Fibroblast of lung (primary cell): Measurements from ENCODE around the gene TSHZ2.

Experiments
- CTCF ChIP-seq, 2 donors: IDR thresholded peaks in 1 of 2; conservative IDR thresholded peaks in 1 of 2; 1 replicate in 1 of 2; 2 replicates in 1 of 2; pipeline ENCODE4 v1.5.1; 2011 to 2012; ENCODE audit warnings: low read length in 2 of 2, control low read depth in 1 of 2, inconsistent platforms in 1 of 2, low read depth in 1 of 2, mild to moderate bottlenecking in 1 of 2
- EZH2 ChIP-seq: IDR thresholded peaks from 2 replicates; pipeline ENCODE4 v1.5.1; 2012; ENCODE audit warnings: low read length, control low read depth, mild to moderate bottlenecking; ENCODE audit errors: missing control alignments

DNA sequence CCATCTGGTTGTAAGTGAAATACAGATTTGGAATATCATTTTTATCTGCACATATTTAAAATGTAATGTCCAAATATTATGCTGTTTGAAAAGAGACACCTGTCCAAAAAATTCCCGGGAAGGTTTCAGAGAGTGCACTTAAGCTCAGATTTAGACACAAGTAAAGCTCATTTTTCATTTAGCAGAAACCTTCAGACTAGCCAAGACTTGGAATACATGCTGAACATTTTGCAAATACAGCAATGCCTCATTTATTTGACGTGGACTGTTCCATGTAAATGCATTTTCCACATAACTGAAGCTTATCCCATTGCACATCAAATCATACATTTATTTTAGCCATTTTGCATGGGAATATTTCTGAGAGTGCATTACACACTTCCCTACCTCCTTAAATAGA lies 340.8 kb downstream of the TSHZ2 start:
- TF ChIP-seq CTCF (conservative IDR thresholded peaks at IDR 0.05 in 1 of 2, IDR thresholded peaks at IDR 0.05 in 1 of 2; ENCODE audit: low read depth in 1 of 2, low read length in 2 of 2): no peak
- no peak for TF ChIP-seq EZH2
